Measurements from ENCODE around the gene ABCC6.

Gene ABCC6

GRCh38 chr16:16141784-16142396, 81.4 kb downstream of the ABCC6 start:
- DNase-seq (ENCODE audit: low read depth in 2 of 2), result no peak

DNA sequence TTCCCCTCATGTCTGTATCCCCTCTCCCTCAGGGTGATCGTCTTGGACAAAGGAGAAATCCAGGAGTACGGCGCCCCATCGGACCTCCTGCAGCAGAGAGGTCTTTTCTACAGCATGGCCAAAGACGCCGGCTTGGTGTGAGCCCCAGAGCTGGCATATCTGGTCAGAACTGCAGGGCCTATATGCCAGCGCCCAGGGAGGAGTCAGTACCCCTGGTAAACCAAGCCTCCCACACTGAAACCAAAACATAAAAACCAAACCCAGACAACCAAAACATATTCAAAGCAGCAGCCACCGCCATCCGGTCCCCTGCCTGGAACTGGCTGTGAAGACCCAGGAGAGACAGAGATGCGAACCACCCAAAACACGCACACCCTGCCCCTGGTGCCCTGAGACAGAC, 82.2 kb downstream of the ABCC6 start:
- no peak for DNase-seq (ENCODE audit: low read depth in 2 of 2)

GRCh38 chr16:16140537-16140936, 82.8 kb downstream of the ABCC6 start:
- no peak for DNase-seq (ENCODE audit: low read depth in 2 of 2)

DNA sequence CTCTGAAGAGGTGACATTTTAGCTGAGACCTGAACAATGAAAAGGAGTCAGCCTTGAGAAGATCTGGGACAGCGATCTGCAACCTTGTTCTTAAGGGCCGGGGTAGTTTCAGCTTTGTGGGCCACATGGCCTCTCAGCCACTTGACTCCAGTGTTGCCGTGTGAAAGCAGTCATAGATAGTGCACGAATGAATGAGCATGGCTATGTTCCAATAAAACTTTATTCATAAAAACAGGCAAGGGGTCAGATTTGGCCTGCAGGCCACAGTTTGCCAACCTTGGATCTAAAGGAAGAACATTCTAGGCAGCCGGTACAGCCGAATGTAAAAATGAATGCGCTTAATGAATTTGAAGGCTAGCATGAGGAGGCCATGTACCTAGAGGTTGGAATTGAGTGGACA, 83.5 kb downstream of the ABCC6 start:
- DNase-seq (ENCODE audit: low read depth in 2 of 2), result no peak

DNA sequence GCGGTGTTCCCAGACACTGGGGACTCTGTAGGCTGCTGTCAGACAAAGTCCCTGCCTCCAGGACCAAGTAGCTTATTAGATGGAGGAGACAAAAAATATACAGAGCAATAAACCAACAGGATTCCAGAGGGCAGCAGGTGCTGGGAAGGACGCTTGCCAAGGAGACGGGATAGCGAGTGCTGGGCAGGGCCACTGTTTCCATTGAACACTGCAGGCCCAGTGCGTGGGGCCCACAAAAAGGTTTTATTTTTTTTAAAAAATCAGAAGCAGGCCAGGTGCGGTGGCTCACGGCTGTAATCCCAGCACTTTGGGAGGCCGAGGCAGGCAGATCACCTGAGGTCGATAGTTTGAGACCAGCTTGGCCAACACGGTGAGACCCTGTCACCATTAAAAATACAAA, 84.2 kb downstream of the ABCC6 start:
- no peak for DNase-seq (ENCODE audit: low read depth in 2 of 2)

DNA sequence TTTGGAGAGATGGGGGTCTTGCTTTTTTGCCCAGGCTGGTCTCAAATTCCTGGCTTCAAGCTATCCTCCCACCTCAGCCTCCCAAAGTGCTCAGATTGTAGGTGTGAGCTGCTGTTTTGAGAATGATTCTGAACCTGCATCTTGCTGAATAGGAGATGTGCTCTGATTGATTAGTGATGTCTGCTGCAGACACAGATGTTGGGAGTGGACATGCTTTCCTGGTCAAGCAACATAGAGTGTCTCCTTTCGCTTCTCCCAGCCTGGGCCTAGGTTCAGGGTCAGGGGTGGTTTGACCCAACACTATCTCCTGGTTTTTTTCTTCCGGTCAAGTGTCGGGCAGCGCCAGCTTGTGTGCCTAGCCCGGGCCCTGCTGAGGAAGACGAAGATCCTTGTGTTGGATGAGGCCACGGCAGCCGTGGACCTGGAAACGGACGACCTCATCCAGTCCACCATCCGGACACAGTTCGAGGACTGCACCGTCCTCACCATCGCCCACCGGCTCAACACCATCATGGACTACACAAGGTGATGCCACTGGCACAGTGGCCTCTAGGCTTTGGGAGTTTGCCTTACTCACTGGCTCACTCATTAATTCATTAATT, 85.2 kb downstream of the ABCC6 start:
- DNase-seq (ENCODE audit: low read depth in 2 of 2), result no peak

- DNase-seq (ENCODE audit: low read depth in 2 of 2), result no peak
Observed at GRCh38 chr16:16137110-16137509, 86.2 kb downstream of the ABCC6 start.

- DNase-seq (ENCODE audit: low read depth in 2 of 2), result no peak
Observed at GRCh38 chr16:16136588-16136987, 86.7 kb downstream of the ABCC6 start.

DNA sequence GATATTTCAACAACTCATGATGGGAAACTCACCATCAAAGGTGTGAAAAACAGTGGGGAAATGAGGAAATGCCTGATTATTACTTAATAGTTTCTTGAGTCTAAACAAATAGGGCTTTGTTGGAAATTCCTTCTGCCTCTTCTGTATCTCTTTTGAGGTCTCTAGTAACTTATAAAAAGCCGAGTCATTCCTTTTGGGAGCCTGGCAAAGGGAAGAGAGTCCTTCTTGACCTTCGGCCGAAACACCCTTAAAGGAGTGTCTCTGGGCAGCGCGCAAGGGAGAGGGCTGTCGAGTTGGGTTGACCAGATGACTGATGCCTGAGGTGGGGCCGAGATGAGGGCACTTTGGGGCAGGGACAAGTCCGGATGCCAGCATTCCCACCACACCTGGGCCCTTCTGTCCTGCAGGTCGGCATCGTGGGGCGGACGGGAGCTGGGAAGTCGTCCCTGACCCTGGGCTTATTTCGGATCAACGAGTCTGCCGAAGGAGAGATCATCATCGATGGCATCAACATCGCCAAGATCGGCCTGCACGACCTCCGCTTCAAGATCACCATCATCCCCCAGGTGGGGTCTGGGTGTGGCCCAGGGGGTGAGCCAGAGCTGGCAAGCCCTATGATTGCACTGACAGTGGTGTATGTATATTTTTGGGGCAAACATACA, 89.2 kb downstream of the ABCC6 start:
- DNase-seq (ENCODE audit: low read depth in 2 of 2), result no peak

- DNase-seq (ENCODE audit: low read depth in 2 of 2), result no peak
Observed at GRCh38 chr16:16131659-16132058, 91.6 kb downstream of the ABCC6 start.

- DNase-seq (ENCODE audit: low read depth in 2 of 2), result no peak
Observed at GRCh38 chr16:16131204-16131603, 92.1 kb downstream of the ABCC6 start.

GRCh38 chr16:16127469-16128116, 95.7 kb downstream of the ABCC6 start:
- peak; percentile 37 to 38 for DNase-seq (ENCODE audit: low read depth in 2 of 2)

- no peak for DNase-seq (ENCODE audit: low read depth in 2 of 2)
Observed at GRCh38 chr16:16126896-16127295, 96.4 kb downstream of the ABCC6 start.

DNA sequence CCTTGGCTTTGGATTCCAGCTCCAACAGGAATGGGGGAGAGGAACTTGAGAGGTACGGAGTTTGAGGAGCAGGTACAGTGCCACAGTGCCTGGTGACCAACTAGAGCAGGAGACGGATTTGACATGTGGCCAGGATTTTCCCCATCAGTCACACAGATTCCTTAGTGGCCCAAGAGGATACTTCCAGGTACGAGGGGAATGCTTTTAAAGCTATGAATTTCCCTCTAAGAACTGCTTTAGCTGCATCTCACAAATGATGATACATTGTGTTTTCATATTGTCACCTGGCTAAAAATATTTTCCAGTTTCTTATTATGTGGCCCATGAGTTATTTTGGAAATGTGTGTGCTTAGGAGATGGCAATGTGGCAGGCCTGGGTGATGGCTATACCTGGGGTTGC, 98.3 kb downstream of the ABCC6 start:
- DNase-seq (ENCODE audit: low read depth in 2 of 2), result no peak

DNA sequence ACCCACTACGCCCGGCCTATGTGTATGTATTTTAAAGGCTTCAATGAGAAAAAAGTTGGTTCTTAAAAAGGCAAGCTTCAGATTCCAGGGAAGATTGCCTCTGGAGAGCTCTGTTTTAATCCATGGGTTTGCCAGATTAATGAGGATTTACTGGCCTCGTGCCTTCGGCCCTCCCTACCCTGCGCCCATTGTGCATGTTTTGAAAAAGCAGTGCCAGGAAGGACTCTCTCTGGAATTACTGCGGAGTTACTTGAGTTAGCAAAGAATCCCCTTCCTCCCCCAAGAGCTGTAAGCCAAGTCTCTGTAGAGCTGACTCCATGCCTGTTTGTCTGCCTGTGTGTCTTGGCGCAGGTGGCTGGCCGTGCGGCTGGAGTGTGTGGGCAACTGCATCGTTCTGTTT, 98.9 kb downstream of the ABCC6 start:
- no peak for DNase-seq (ENCODE audit: low read depth in 2 of 2)

GRCh38 chr16:16122264-16122663, 101.0 kb downstream of the ABCC6 start:
- DNase-seq (ENCODE audit: low read depth in 2 of 2), result no peak

- DNase-seq (ENCODE audit: low read depth in 2 of 2), result no peak
Observed at GRCh38 chr16:16121185-16121727, 102.0 kb downstream of the ABCC6 start.

- DNase-seq (ENCODE audit: low read depth in 2 of 2), result no peak
Observed at GRCh38 chr16:16120382-16121184, 102.7 kb downstream of the ABCC6 start.

- no peak for DNase-seq (ENCODE audit: low read depth in 2 of 2)
Observed at GRCh38 chr16:16120044-16120381, 103.3 kb downstream of the ABCC6 start.

- DNase-seq (ENCODE audit: low read depth in 2 of 2), result no peak
Observed at GRCh38 chr16:16118337-16118736, 105.0 kb downstream of the ABCC6 start.

- no peak for DNase-seq (ENCODE audit: low read depth in 2 of 2)
Observed at GRCh38 chr16:16116841-16117240, 106.5 kb downstream of the ABCC6 start.

DNA sequence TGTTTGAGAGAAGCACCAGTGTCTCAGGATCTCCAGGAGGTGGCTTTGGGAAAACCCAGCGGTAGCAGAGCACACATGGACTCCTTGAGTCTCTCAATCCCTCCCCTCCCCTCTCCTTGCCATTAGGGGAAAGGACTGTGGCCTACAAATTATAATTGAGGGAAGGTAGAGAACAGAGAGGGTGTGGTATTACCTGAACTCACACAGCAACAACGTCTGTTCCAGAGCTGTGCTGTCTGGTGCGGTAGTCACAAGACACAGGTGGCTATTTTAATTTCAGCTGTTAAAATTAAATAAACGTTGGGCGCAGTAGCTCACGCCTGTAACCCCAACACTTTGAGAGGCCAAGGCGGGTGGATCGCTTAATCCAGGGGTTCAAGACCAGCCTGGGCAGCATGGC, 110.2 kb downstream of the ABCC6 start:
- DNase-seq (ENCODE audit: low read depth in 2 of 2), result no peak
